ENCODE measurements around the gene GAK.
A peak's percentile ranks its signal among the peaks of the same experiment; 100 is the strongest.

Gene GAK

GRCh38 chr4:959338-960139 lies 27.4 kb upstream of the GAK start:
- no peak for DNase-seq (ENCODE audit: low spot score)
- TF ChIP-seq CTCF (conservative IDR thresholded peaks at IDR 0.05; ENCODE audit: low read depth) = no peak
- H3K27ac ChIP-seq = peak overlapping the region; percentile 21; the same call in 1 of the 2 replicates
- ChIA-PET CTCF (no interaction called here), POLR2A (ENCODE audit: low non-redundant PET) (no interaction called here)

- no peak for TF ChIP-seq CTCF (conservative IDR thresholded peaks at IDR 0.05; ENCODE audit: low read depth)
- CTCF ChIA-PET = no interaction called here
- POLR2A ChIA-PET (ENCODE audit: low non-redundant PET) = no interaction called here
These were observed 26.7 kb upstream of the GAK start for GRCh38 chr4:958696-959337.

GRCh38 chr4:958314-958665 lies 26.2 kb upstream of the GAK start:
- DNase-seq (ENCODE audit: low spot score) = no peak
- ChIA-PET CTCF (no interaction called here), POLR2A (ENCODE audit: low non-redundant PET) (no interaction called here)
- TF ChIP-seq CTCF (conservative IDR thresholded peaks at IDR 0.05; ENCODE audit: low read depth) = no peak
- H3K27ac ChIP-seq = no peak overlapping the region

More at GRCh38 chr4:958696-959337, 26.7 kb upstream of the GAK start:
- no peak overlapping the region for H3K27ac ChIP-seq
- DNase-seq (ENCODE audit: low spot score) = no peak

- ChIA-PET CTCF (no interaction called here), POLR2A (ENCODE audit: low non-redundant PET) (no interaction called here)
- TF ChIP-seq CTCF (conservative IDR thresholded peaks at IDR 0.05; ENCODE audit: low read depth) = no peak
- H3K27ac ChIP-seq = no peak overlapping the region
- DNase-seq (ENCODE audit: low spot score) = no peak
These were observed 25.6 kb upstream of the GAK start for GRCh38 chr4:957581-958313.

GRCh38 chr4:957231-957580 lies 25.1 kb upstream of the GAK start:
- H3K27ac ChIP-seq = no peak overlapping the region
- no peak for TF ChIP-seq CTCF (conservative IDR thresholded peaks at IDR 0.05; ENCODE audit: low read depth)
- ChIA-PET POLR2A (ENCODE audit: low non-redundant PET) (no interaction called here), CTCF (no interaction called here)
- no peak for DNase-seq (ENCODE audit: low spot score)

- no peak for TF ChIP-seq CTCF (conservative IDR thresholded peaks at IDR 0.05; ENCODE audit: low read depth)
- DNase-seq (ENCODE audit: low spot score) = no peak
- POLR2A ChIA-PET (ENCODE audit: low non-redundant PET) = no interaction called here
- CTCF ChIA-PET = no interaction called here
- no peak overlapping the region for H3K27ac ChIP-seq
These were observed 24.6 kb upstream of the GAK start for GRCh38 chr4:956531-957230.
